Measurements from ENCODE around the gene IFFO2.

Gene IFFO2

GRCh38 chr1:18962121-18962721 is 5.7 kb upstream of the IFFO2 start:
- Histone ChIP-seq H3K9ac (ENCODE audit: low read depth in 1 of 2, low read length in 2 of 2) (no peak overlapping the region), H3K27me3 (ENCODE audit: control insufficient read depth in 1 of 2, insufficient read depth in 2 of 2, low read length in 2 of 2) (peaks cover 0 to 4% of the 10 kb centered on the region in 2 donors), H3K9me3 (ENCODE audit: control insufficient read depth in 1 of 2, low read length in 2 of 2) (no peaks in the 10 kb centered on the region), H3K36me3 (ENCODE audit: control insufficient read depth in 1 of 2, insufficient read depth in 2 of 2, low read length in 2 of 2) (no peaks in the 10 kb centered on the region), H3K27ac (ENCODE audit: low read depth, low read length) (no peak overlapping the region), H3K4me1 (ENCODE audit: control insufficient read depth in 1 of 2, insufficient read depth in 2 of 2, low read length in 2 of 2) (peaks cover 0 to 5% of the 10 kb centered on the region in 2 donors), H3K4me3 (ENCODE audit: low read depth in 1 of 2, low read length in 2 of 2) (no peak overlapping the region)

- H3K36me3 ChIP-seq (ENCODE audit: control insufficient read depth in 1 of 2, insufficient read depth in 2 of 2, low read length in 2 of 2), result no peaks in the 10 kb centered on the region
- H3K4me1 ChIP-seq (ENCODE audit: control insufficient read depth in 1 of 2, insufficient read depth in 2 of 2, low read length in 2 of 2), result peaks cover 0 to 8% of the 10 kb centered on the region in 2 donors
- H3K9me3 ChIP-seq (ENCODE audit: control insufficient read depth in 1 of 2, low read length in 2 of 2), result no peaks in the 10 kb centered on the region
- peaks cover 0 to 4% of the 10 kb centered on the region in 2 donors for H3K27me3 ChIP-seq (ENCODE audit: control insufficient read depth in 1 of 2, insufficient read depth in 2 of 2, low read length in 2 of 2)
- no peak overlapping the region for H3K27ac ChIP-seq (ENCODE audit: low read depth, low read length)
- H3K9ac ChIP-seq (ENCODE audit: low read depth in 1 of 2, low read length in 2 of 2), result no peak overlapping the region
- no peak overlapping the region for H3K4me3 ChIP-seq (ENCODE audit: low read depth in 1 of 2, low read length in 2 of 2)
These were observed 4.3 kb upstream of the IFFO2 start for GRCh38 chr1:18960821-18961220.

GRCh38 chr1:18960409-18960808 is 3.9 kb upstream of the IFFO2 start:
- Histone ChIP-seq H3K4me1 (ENCODE audit: control insufficient read depth in 1 of 2, insufficient read depth in 2 of 2, low read length in 2 of 2) (peaks cover 0 to 10% of the 10 kb centered on the region in 2 donors), H3K27ac (ENCODE audit: low read depth, low read length) (no peak overlapping the region), H3K27me3 (ENCODE audit: control insufficient read depth in 1 of 2, insufficient read depth in 2 of 2, low read length in 2 of 2) (peaks cover 0 to 4% of the 10 kb centered on the region in 2 donors)

GRCh38 chr1:18959591-18959990 is 3.1 kb upstream of the IFFO2 start:
- peaks cover 0 to 5% of the 10 kb centered on the region in 2 donors for H3K27me3 ChIP-seq (ENCODE audit: control insufficient read depth in 1 of 2, insufficient read depth in 2 of 2, low read length in 2 of 2)

More at GRCh38 chr1:18960409-18960808, 3.9 kb upstream of the IFFO2 start:
- Histone ChIP-seq H3K9me3 (ENCODE audit: control insufficient read depth in 1 of 2, low read length in 2 of 2) (no peaks in the 10 kb centered on the region), H3K36me3 (ENCODE audit: control insufficient read depth in 1 of 2, insufficient read depth in 2 of 2, low read length in 2 of 2) (no peaks in the 10 kb centered on the region), H3K9ac (ENCODE audit: low read depth in 1 of 2, low read length in 2 of 2) (no peak overlapping the region), H3K4me3 (ENCODE audit: low read depth in 1 of 2, low read length in 2 of 2) (no peak overlapping the region)

GRCh38 chr1:18957532-18958300 is 1.2 kb upstream of the IFFO2 start:
- Histone ChIP-seq H3K9me3 (ENCODE audit: control insufficient read depth in 1 of 2, low read length in 2 of 2) (no peaks in the 10 kb centered on the region), H3K4me3 (ENCODE audit: low read depth in 1 of 2, low read length in 2 of 2) (peak overlapping the region in 1 of 2 donors; percentile 62), H3K9ac (ENCODE audit: low read depth in 1 of 2, low read length in 2 of 2) (no peak overlapping the region), H3K36me3 (ENCODE audit: control insufficient read depth in 1 of 2, insufficient read depth in 2 of 2, low read length in 2 of 2) (no peaks in the 10 kb centered on the region), H3K27ac (ENCODE audit: low read depth, low read length) (no peak overlapping the region), H3K27me3 (ENCODE audit: control insufficient read depth in 1 of 2, insufficient read depth in 2 of 2, low read length in 2 of 2) (peaks cover 0 to 8% of the 10 kb centered on the region in 2 donors), H3K4me1 (ENCODE audit: control insufficient read depth in 1 of 2, insufficient read depth in 2 of 2, low read length in 2 of 2) (peaks cover 5 to 30% of the 10 kb centered on the region in 2 donors)

More at GRCh38 chr1:18959591-18959990, 3.1 kb upstream of the IFFO2 start:
- H3K4me3 ChIP-seq (ENCODE audit: low read depth in 1 of 2, low read length in 2 of 2), result no peak overlapping the region
- H3K36me3 ChIP-seq (ENCODE audit: control insufficient read depth in 1 of 2, insufficient read depth in 2 of 2, low read length in 2 of 2), result no peaks in the 10 kb centered on the region
- peaks cover 0 to 18% of the 10 kb centered on the region in 2 donors for H3K4me1 ChIP-seq (ENCODE audit: control insufficient read depth in 1 of 2, insufficient read depth in 2 of 2, low read length in 2 of 2)
- H3K9me3 ChIP-seq (ENCODE audit: control insufficient read depth in 1 of 2, low read length in 2 of 2), result no peaks in the 10 kb centered on the region
- no peak overlapping the region for H3K9ac ChIP-seq (ENCODE audit: low read depth in 1 of 2, low read length in 2 of 2)
- no peak overlapping the region for H3K27ac ChIP-seq (ENCODE audit: low read depth, low read length)

GRCh38 chr1:18957136-18957521 is 653 bp upstream of the IFFO2 start:
- no peak overlapping the region for H3K27ac ChIP-seq (ENCODE audit: low read depth, low read length)
- no peaks in the 10 kb centered on the region for H3K9me3 ChIP-seq (ENCODE audit: control insufficient read depth in 1 of 2, low read length in 2 of 2)
- H3K9ac ChIP-seq (ENCODE audit: low read depth in 1 of 2, low read length in 2 of 2), result peak overlapping the region; percentile 46 to 56
- H3K4me1 ChIP-seq (ENCODE audit: control insufficient read depth in 1 of 2, insufficient read depth in 2 of 2, low read length in 2 of 2), result peaks cover 5 to 31% of the 10 kb centered on the region in 2 donors
- peaks cover 0 to 8% of the 10 kb centered on the region in 2 donors for H3K27me3 ChIP-seq (ENCODE audit: control insufficient read depth in 1 of 2, insufficient read depth in 2 of 2, low read length in 2 of 2)
- no peaks in the 10 kb centered on the region for H3K36me3 ChIP-seq (ENCODE audit: control insufficient read depth in 1 of 2, insufficient read depth in 2 of 2, low read length in 2 of 2)
- H3K4me3 ChIP-seq (ENCODE audit: low read depth in 1 of 2, low read length in 2 of 2), result peak overlapping the region; percentile 62 to 80

- H3K27me3 ChIP-seq (ENCODE audit: control insufficient read depth in 1 of 2, insufficient read depth in 2 of 2, low read length in 2 of 2), result peaks cover 0 to 7% of the 10 kb centered on the region in 2 donors
- peak overlapping the region; percentile 55 to 73 for H3K4me3 ChIP-seq (ENCODE audit: low read depth in 1 of 2, low read length in 2 of 2)
- H3K9ac ChIP-seq (ENCODE audit: low read depth in 1 of 2, low read length in 2 of 2), result peak overlapping the region in 1 of 2 donors; percentile 43
- H3K36me3 ChIP-seq (ENCODE audit: control insufficient read depth in 1 of 2, insufficient read depth in 2 of 2, low read length in 2 of 2), result no peaks in the 10 kb centered on the region
- peaks cover 17 to 43% of the 10 kb centered on the region in 2 donors for H3K4me1 ChIP-seq (ENCODE audit: control insufficient read depth in 1 of 2, insufficient read depth in 2 of 2, low read length in 2 of 2)
- no peak overlapping the region for H3K27ac ChIP-seq (ENCODE audit: low read depth, low read length)
- H3K9me3 ChIP-seq (ENCODE audit: control insufficient read depth in 1 of 2, low read length in 2 of 2), result no peaks in the 10 kb centered on the region
These were observed 859 bp downstream of the IFFO2 start for GRCh38 chr1:18955441-18956192.

- Histone ChIP-seq H3K9ac (ENCODE audit: low read depth in 1 of 2, low read length in 2 of 2) (peak overlapping the region in 1 of 2 donors; percentile 43), H3K27ac (ENCODE audit: low read depth, low read length) (no peak overlapping the region), H3K4me1 (ENCODE audit: control insufficient read depth in 1 of 2, insufficient read depth in 2 of 2, low read length in 2 of 2) (peaks cover 20 to 46% of the 10 kb centered on the region in 2 donors), H3K27me3 (ENCODE audit: control insufficient read depth in 1 of 2, insufficient read depth in 2 of 2, low read length in 2 of 2) (peaks cover 0 to 4% of the 10 kb centered on the region in 2 donors), H3K36me3 (ENCODE audit: control insufficient read depth in 1 of 2, insufficient read depth in 2 of 2, low read length in 2 of 2) (no peaks in the 10 kb centered on the region), H3K9me3 (ENCODE audit: control insufficient read depth in 1 of 2, low read length in 2 of 2) (no peaks in the 10 kb centered on the region), H3K4me3 (ENCODE audit: low read depth in 1 of 2, low read length in 2 of 2) (peak overlapping the region; percentile 55 to 73)
These were observed 1.4 kb downstream of the IFFO2 start for GRCh38 chr1:18955131-18955440.

- H3K4me1 ChIP-seq (ENCODE audit: control insufficient read depth in 1 of 2, insufficient read depth in 2 of 2, low read length in 2 of 2), result peaks cover 22 to 52% of the 10 kb centered on the region in 2 donors
- H3K27ac ChIP-seq (ENCODE audit: low read depth, low read length), result no peak overlapping the region
- peak overlapping the region; percentile 55 to 73 for H3K4me3 ChIP-seq (ENCODE audit: low read depth in 1 of 2, low read length in 2 of 2)
These were observed 2.0 kb downstream of the IFFO2 start for GRCh38 chr1:18954270-18955071.

More at GRCh38 chr1:18954270-18955071, 2.0 kb downstream of the IFFO2 start:
- H3K9ac ChIP-seq (ENCODE audit: low read depth in 1 of 2, low read length in 2 of 2), result peak overlapping the region; percentile 11 to 39
- no peaks in the 10 kb centered on the region for H3K36me3 ChIP-seq (ENCODE audit: control insufficient read depth in 1 of 2, insufficient read depth in 2 of 2, low read length in 2 of 2)
- peaks cover 0 to 4% of the 10 kb centered on the region in 2 donors for H3K27me3 ChIP-seq (ENCODE audit: control insufficient read depth in 1 of 2, insufficient read depth in 2 of 2, low read length in 2 of 2)
- no peaks in the 10 kb centered on the region for H3K9me3 ChIP-seq (ENCODE audit: control insufficient read depth in 1 of 2, low read length in 2 of 2)

Data from duodenal mucosa (tissue), 2 donors.